Endothelial cell of umbilical vein (primary cell): ENCODE measurements around the gene POM121L12. TPM values are rescaled to one million over a fixed set of nuclear protein-coding genes. Genes with fewer than 3 reads are reported as not detected.

ENCODE experiments used
- BruUV-seq: library from RNA; stranded (reverse); fragments of 400-500 nt; replicated peaks from 2 replicates; lab custom pipeline; 2021; lab: Mats Ljungman, UMichigan
- CTCF ChIA-PET: fragments of 300-600, 350-600 bp; sonication (Branson Sonifier 250); formaldehyde crosslinking; loops from one replicate; lab custom pipeline; 2021; ENCODE audit warnings: antibody characterized with exemption, inconsistent platforms; lab: Charles Lee
- POLR2A ChIA-PET: fragments of 300-600, 350-600 bp; sonication (Branson Sonifier 250); formaldehyde crosslinking; loops from one replicate; lab custom pipeline; 2021; ENCODE audit warnings: antibody characterized with exemption, inconsistent platforms; lab: Charles Lee
- DNase-seq: peaks from one replicate; pipeline ENCODE4 v3.0.0-alpha.2; 2011; ENCODE audit warnings: low read depth, low spot score
- FAIRE-seq: peaks from 2 replicates; lab custom pipeline; 2011; peaks lifted over from hg19 to GRCh38; lab: Jason Lieb, UNC
- H2AFZ ChIP-seq: 2 replicates; pipeline ENCODE4 v1.6.0; 2012; ENCODE audit warnings: low read depth, low read length, control low read depth, inconsistent platforms
- H3K27ac ChIP-seq: 2 replicates; pipeline ENCODE4 v1.5.1; 2011; ENCODE audit warnings: low read depth, mild to moderate bottlenecking, control low read depth, low read length, moderate library complexity; ENCODE audit not compliant: insufficient read depth
- H3K27me3 ChIP-seq, 2 experiments: 2 replicates each; pipeline versions ENCODE4 v1.6.0 to v1.6.1; 2011; ENCODE audit warnings: low read length in 2 of 2, mixed read lengths in 1 of 2; ENCODE audit not compliant: control insufficient read depth in 2 of 2, insufficient read depth in 2 of 2
- H3K36me3 ChIP-seq, 2 experiments: 2 replicates in 1 of 2; 3 replicates in 1 of 2; pipeline ENCODE4 v1.5.1; 2011; ENCODE audit warnings: low read length in 2 of 2, mild to moderate bottlenecking in 1 of 2, moderate library complexity in 1 of 2; ENCODE audit not compliant: control insufficient read depth in 2 of 2, insufficient read depth in 2 of 2; ENCODE audit errors: extremely low read depth in 1 of 2
- H3K4me1 ChIP-seq: 3 replicates; pipeline ENCODE4 v1.5.1; 2011; ENCODE audit warnings: mild to moderate bottlenecking, low read length; ENCODE audit not compliant: control insufficient read depth, insufficient read depth; ENCODE audit errors: extremely low read depth
- H3K4me2 ChIP-seq: 2 replicates; pipeline ENCODE4 v1.6.1; 2011; ENCODE audit warnings: low read length, control low read depth, mixed read lengths; ENCODE audit not compliant: insufficient read depth
- H3K4me3 ChIP-seq, 3 experiments: fragments of 200-600 bp in 1 of 3; sonication (generic), shearing (Covaris generic) in 1 of 3; replicated peaks in 1 of 3; 2 replicates each; pipeline ENCODE4 v1.5.1; 2011 to 2016; ENCODE audit warnings: control low read depth in 3 of 3, low read length in 3 of 3, mild to moderate bottlenecking in 2 of 3, inconsistent platforms in 1 of 3, low read depth in 1 of 3, moderate library complexity in 1 of 3; ENCODE audit not compliant: insufficient read depth in 1 of 3
- H3K79me2 ChIP-seq: 2 replicates; pipeline ENCODE4 v1.6.0; 2012; ENCODE audit warnings: low read length, inconsistent platforms; ENCODE audit not compliant: control insufficient read depth, insufficient read depth
- H3K9ac ChIP-seq: replicated peaks from 2 replicates; pipeline ENCODE3; 2011; ENCODE audit warnings: low read length, control low read depth; ENCODE audit not compliant: insufficient read depth; ENCODE audit errors: extremely low read depth
- H3K9me1 ChIP-seq: replicated peaks from 3 replicates; pipeline ENCODE4 v1.6.0; 2011; ENCODE audit warnings: mild to moderate bottlenecking, low read length; ENCODE audit not compliant: control insufficient read depth, insufficient read depth; ENCODE audit errors: extremely low read depth
- H3K9me3 ChIP-seq: replicated peaks from 2 replicates; pipeline ENCODE4 v1.5.1; 2012; ENCODE audit warnings: low read length, inconsistent platforms; ENCODE audit not compliant: control insufficient read depth, insufficient read depth
- H4K20me1 ChIP-seq: replicated peaks from 2 replicates; pipeline ENCODE3; 2011; ENCODE audit warnings: mild to moderate bottlenecking, low read length; ENCODE audit not compliant: control insufficient read depth, insufficient read depth; ENCODE audit errors: extremely low read depth
- EZH2 ChIP-seq: IDR thresholded peaks from 2 replicates; pipeline ENCODE4 v1.6.1; 2012; ENCODE audit warnings: borderline replicate concordance, low read depth, mild to moderate bottlenecking, moderate library complexity, low read length, inconsistent platforms; ENCODE audit not compliant: severe bottlenecking
- FOS ChIP-seq: IDR thresholded peaks from 2 replicates; pipeline ENCODE4 v1.6.1; 2011; ENCODE audit warnings: mild to moderate bottlenecking, low read length, moderate library complexity, borderline replicate concordance; ENCODE audit not compliant: insufficient read depth
- GATA2 ChIP-seq: IDR thresholded peaks from 2 replicates; pipeline ENCODE4 v1.7.0; 2011; ENCODE audit warnings: low read depth, mild to moderate bottlenecking, moderate library complexity, mixed read lengths, low read length; ENCODE audit not compliant: insufficient read length, insufficient read depth
- JUN ChIP-seq: IDR thresholded peaks from 2 replicates; pipeline ENCODE4 v1.6.1; 2011; ENCODE audit warnings: borderline replicate concordance, low read depth; ENCODE audit not compliant: insufficient read length, insufficient read depth
- MYC ChIP-seq: IDR thresholded peaks from one replicate; pipeline ENCODE4 v1.6.1; 2011; ENCODE audit warnings: mild to moderate bottlenecking, low read depth, low read length
- POLR2A ChIP-seq: IDR thresholded peaks from 2 replicates; pipeline ENCODE4 v1.6.1; 2012; ENCODE audit warnings: low read depth, mild to moderate bottlenecking, control low read depth, low read length
- POLR2AphosphoS5 ChIP-seq: IDR thresholded peaks from 2 replicates; pipeline ENCODE4 v1.6.1; 2012; ENCODE audit warnings: low read depth, mild to moderate bottlenecking, control low read depth, low read length, moderate library complexity; ENCODE audit not compliant: insufficient read depth
- dilution Hi-C: fragments of 300-500 bp; cut with MboI; formaldehyde crosslinking; loops from one replicate; pipeline ENCODE4 v1.15.0; 2019; ENCODE audit warnings: low sequenced_read_pairs; ENCODE audit not compliant: extremely low pct_ligation_motif_present
- intact Hi-C: fragments of 100-400 bp; cut with micrococcal nuclease; formaldehyde crosslinking; loops from one replicate; pipeline ENCODE4 v1.10.0; 2022
- polyA plus RNA-seq, 4 experiments: library from polyadenylated mRNA; depleted of rRNA in 3 of 4; stranded (reverse) in 3 of 4; unstranded in 1 of 4; fragments of >200 nt; gene quantifications; 2 replicates each; pipeline versions ENCODE4 v1.2.1 to v1.2.3, GENCODE V29; 2011 to 2012; ENCODE audit warnings: missing spikeins in 1 of 4
- total RNA-seq: library from RNA; stranded (reverse); gene quantifications from 2 replicates; pipeline ENCODE4 v1.2.3, GENCODE V29; 2021
- TF ChIP-seq, protein P1 (sequence below): IDR thresholded peaks from 2 replicates; pipeline ENCODE4 v1.6.1; 2011; ENCODE audit not compliant: insufficient read depth, insufficient read length
- TF ChIP-seq, protein P2 (sequence below), 2 donors: IDR thresholded peaks; 1 replicate in 1 of 2; 2 replicates in 1 of 2; pipeline ENCODE4 v1.5.1; 2011; ENCODE audit warnings: low read length in 2 of 2, mild to moderate bottlenecking in 2 of 2, moderate library complexity in 2 of 2, control low read depth in 1 of 2, inconsistent platforms in 1 of 2, low read depth in 1 of 2; ENCODE audit not compliant: insufficient read depth in 1 of 2; ENCODE audit errors: extremely low read depth in 1 of 2

Gene POM121L12
- total and polyA plus RNA-seq, 2 donors (not counting 3 experiments of a cell fraction or from before 2014, with no cell fraction given) = not detected

DNA sequence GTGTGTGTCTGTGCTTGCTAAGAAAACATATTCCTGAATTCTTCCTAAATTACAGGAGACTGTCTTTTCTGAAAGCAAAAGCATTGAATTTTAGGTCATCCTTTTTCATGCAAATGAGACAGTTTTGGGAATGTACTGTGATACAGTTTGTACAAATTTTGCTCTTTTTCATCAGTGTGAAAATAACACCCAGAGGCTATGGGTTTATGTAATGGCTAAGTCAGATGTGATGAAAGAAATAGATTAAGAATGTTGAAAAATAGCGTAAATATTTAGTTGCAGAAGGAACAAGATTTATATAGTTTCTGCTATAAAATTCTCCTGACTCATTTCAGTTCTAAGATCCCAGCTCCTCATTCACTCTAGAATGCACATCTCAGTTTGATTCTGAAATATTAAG, 24.6 kb downstream of the POM121L12 start:
- H3K27me3 ChIP-seq = no peaks in the 10 kb centered on the region
- CTCF ChIA-PET = no interaction called here

DNA sequence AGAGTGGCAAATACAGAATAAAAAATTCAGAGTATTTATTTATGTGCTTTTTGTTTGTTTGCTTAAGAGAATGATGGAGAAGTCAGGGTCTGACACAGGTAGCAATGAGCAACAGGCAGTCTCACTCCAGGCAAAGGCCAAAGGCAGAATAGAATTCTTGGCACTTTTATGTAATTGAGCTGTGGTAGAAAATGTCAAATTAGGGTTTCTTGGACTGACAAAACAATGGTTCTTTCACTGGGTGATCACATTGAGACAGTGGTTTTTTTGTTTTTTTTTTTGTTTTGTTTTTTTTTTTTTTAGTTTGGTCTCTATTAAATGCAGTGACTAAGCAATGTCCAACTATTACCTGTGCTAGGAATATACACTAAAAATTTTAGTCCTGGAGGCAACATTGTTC, 27.4 kb downstream of the POM121L12 start:
- no peak for FAIRE-seq
- POLR2A ChIA-PET = no interaction called here
- dilution Hi-C loops (no loop called here), intact Hi-C loops (no loop called here)
- Histone ChIP-seq H3K9me3 (no peaks in the 10 kb centered on the region), H3K27me3 (no peaks in the 10 kb centered on the region), H4K20me1 (no peaks in the 10 kb centered on the region), H3K36me3 (no peaks in the 10 kb centered on the region), H3K4me1 (no peaks in the 10 kb centered on the region), H3K9me1 (no peaks in the 10 kb centered on the region), H3K4me2 (no peak overlapping the region), H3K79me2 (no peaks in the 10 kb centered on the region), H2AFZ (no peak overlapping the region), H3K27ac (no peak overlapping the region), H3K4me3 (no peak overlapping the region), H3K9ac (no peak overlapping the region)
- no peak for DNase-seq
- BruUV-seq = no TSS peak
- CTCF ChIA-PET = no interaction called here
- TF ChIP-seq MYC (no peak), GATA2 (no peak), JUN (no peak), POLR2A (no peak), POLR2AphosphoS5 (no peak), EZH2 (no peak), FOS (no peak)
- TF ChIP-seq, protein P1, sequence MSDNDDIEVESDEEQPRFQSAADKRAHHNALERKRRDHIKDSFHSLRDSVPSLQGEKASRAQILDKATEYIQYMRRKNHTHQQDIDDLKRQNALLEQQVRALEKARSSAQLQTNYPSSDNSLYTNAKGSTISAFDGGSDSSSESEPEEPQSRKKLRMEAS = no peak
- TF ChIP-seq, protein P2, sequence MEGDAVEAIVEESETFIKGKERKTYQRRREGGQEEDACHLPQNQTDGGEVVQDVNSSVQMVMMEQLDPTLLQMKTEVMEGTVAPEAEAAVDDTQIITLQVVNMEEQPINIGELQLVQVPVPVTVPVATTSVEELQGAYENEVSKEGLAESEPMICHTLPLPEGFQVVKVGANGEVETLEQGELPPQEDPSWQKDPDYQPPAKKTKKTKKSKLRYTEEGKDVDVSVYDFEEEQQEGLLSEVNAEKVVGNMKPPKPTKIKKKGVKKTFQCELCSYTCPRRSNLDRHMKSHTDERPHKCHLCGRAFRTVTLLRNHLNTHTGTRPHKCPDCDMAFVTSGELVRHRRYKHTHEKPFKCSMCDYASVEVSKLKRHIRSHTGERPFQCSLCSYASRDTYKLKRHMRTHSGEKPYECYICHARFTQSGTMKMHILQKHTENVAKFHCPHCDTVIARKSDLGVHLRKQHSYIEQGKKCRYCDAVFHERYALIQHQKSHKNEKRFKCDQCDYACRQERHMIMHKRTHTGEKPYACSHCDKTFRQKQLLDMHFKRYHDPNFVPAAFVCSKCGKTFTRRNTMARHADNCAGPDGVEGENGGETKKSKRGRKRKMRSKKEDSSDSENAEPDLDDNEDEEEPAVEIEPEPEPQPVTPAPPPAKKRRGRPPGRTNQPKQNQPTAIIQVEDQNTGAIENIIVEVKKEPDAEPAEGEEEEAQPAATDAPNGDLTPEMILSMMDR (IDR thresholded peaks at IDR 0.05; ENCODE audit: extremely low read depth in 1 of 2, insufficient read depth in 1 of 2, low read depth in 1 of 2, low read length in 2 of 2) = no peak

More for the DNA sequence above, 24.6 kb downstream of the POM121L12 start:
- Histone ChIP-seq H3K9me3 (no peaks in the 10 kb centered on the region), H3K79me2 (no peaks in the 10 kb centered on the region), H4K20me1 (no peaks in the 10 kb centered on the region), H3K9me1 (no peaks in the 10 kb centered on the region), H2AFZ (no peak overlapping the region), H3K4me2 (no peak overlapping the region), H3K36me3 (no peaks in the 10 kb centered on the region), H3K9ac (no peak overlapping the region), H3K4me3 (no peak overlapping the region), H3K4me1 (no peaks in the 10 kb centered on the region), H3K27ac (no peak overlapping the region)
- dilution Hi-C loops = no loop called here
- no peak for FAIRE-seq
- BruUV-seq = no TSS peak
- DNase-seq = no peak
- TF ChIP-seq GATA2 (no peak), MYC (no peak), POLR2AphosphoS5 (no peak), JUN (no peak)
- TF ChIP-seq, protein P2 (IDR thresholded peaks at IDR 0.05; ENCODE audit: extremely low read depth in 1 of 2, insufficient read depth in 1 of 2, low read depth in 1 of 2, low read length in 2 of 2) = no peak
- POLR2A ChIA-PET = no interaction called here
- intact Hi-C loops = no loop called here
